IMR-90 (cell line): Measurements from ENCODE around the gene CDKN1C. TPM values are rescaled to one million over a fixed set of nuclear protein-coding genes. Genes with fewer than 3 reads are reported as not detected.

Experiments
- ATAC-seq: fragments of 200-7000 bp; cut with Tn5 transposase; 2 replicates; pipeline ENCODE4 v1.9.1; 2020; ENCODE audit warnings: low read depth, mild to moderate bottlenecking, moderate library complexity
- BruUV-seq: library from RNA; stranded (reverse); fragments of 400-500 nt; replicated peaks from 2 replicates; lab custom pipeline; 2021; lab: Mats Ljungman, UMichigan
- CTCF ChIA-PET: fragments of 300-600 bp; formaldehyde crosslinking; extraction: SDS; loops from one replicate; lab custom pipeline; 2021; ENCODE audit warnings: antibody characterized with exemption; lab: Yijun Ruan, JAX
- POLR2A ChIA-PET: fragments of 300-600 bp; sonication (Branson Sonifier 250); formaldehyde crosslinking; loops from one replicate; lab custom pipeline; 2022; ENCODE audit warnings: antibody characterized with exemption; ENCODE audit not compliant: unreplicated experiment; lab: Charles Lee
- DNase-seq: peaks from one replicate; pipeline ENCODE4 v3.0.0; 2013
- H2AFZ ChIP-seq: replicated peaks from 2 replicates; pipeline ENCODE3; 2013; ENCODE audit warnings: low read length, mild to moderate bottlenecking; ENCODE audit not compliant: poor library complexity
- H2AK5ac ChIP-seq: 2 replicates; pipeline ENCODE4 v1.6.1; 2013; ENCODE audit warnings: low read depth, low read length, inconsistent platforms
- H2AK9ac ChIP-seq: replicated peaks from 2 replicates; pipeline ENCODE3; 2013; ENCODE audit warnings: mild to moderate bottlenecking, low read depth, low read length, moderate library complexity; ENCODE audit not compliant: poor library complexity
- H2BK120ac ChIP-seq: 2 replicates; pipeline ENCODE4 v1.6.1; 2013; ENCODE audit warnings: low read depth, low read length, inconsistent platforms
- H2BK15ac ChIP-seq: 3 replicates; pipeline ENCODE4 v1.6.1; 2013; ENCODE audit warnings: low read depth, low read length, inconsistent platforms
- H2BK20ac ChIP-seq: 2 replicates; pipeline ENCODE4 v1.6.1; 2013; ENCODE audit warnings: low read depth, mild to moderate bottlenecking, inconsistent platforms, low read length, moderate library complexity
- H2BK5ac ChIP-seq: 2 replicates; pipeline ENCODE4 v1.6.1; 2013; ENCODE audit warnings: mild to moderate bottlenecking, low read depth, low read length, inconsistent platforms; ENCODE audit not compliant: poor library complexity, severe bottlenecking
- H3K14ac ChIP-seq: replicated peaks from 2 replicates; pipeline ENCODE4 v1.6.1; 2013; ENCODE audit warnings: low read depth, low read length, inconsistent platforms
- H3K18ac ChIP-seq: 2 replicates; pipeline ENCODE4 v1.6.1; 2013; ENCODE audit warnings: low read depth, low read length, control low read depth
- H3K23ac ChIP-seq: 2 replicates; pipeline ENCODE4 v1.6.1; 2013; ENCODE audit warnings: low read depth, low read length, inconsistent platforms
- H3K27ac ChIP-seq: 2 replicates; pipeline ENCODE4 v1.5.1; 2013; ENCODE audit warnings: mild to moderate bottlenecking, control low read depth, low read length; ENCODE audit not compliant: insufficient read depth
- H3K27me3 ChIP-seq: 2 replicates; pipeline ENCODE4 v1.6.1; 2013; ENCODE audit warnings: low read length; ENCODE audit not compliant: control insufficient read depth, insufficient read depth
- H3K36me3 ChIP-seq: 2 replicates; pipeline ENCODE4 v1.6.1; 2013; ENCODE audit warnings: low read length, mixed read lengths; ENCODE audit not compliant: control insufficient read depth, insufficient read depth
- H3K4ac ChIP-seq: 2 replicates; pipeline ENCODE4 v1.6.1; 2013; ENCODE audit warnings: low read depth, low read length, inconsistent platforms
- H3K4me1 ChIP-seq: 2 replicates; pipeline ENCODE4 v1.6.1; 2013; ENCODE audit warnings: low read length, mixed read lengths; ENCODE audit not compliant: control insufficient read depth, insufficient read depth
- H3K4me2 ChIP-seq: 2 replicates; pipeline ENCODE4 v1.6.1; 2013; ENCODE audit warnings: low read depth, mild to moderate bottlenecking, control low read depth, low read length, moderate library complexity
- H3K4me3 ChIP-seq: 2 replicates; pipeline ENCODE4 v1.5.1; 2013; ENCODE audit warnings: low read depth, mild to moderate bottlenecking, control low read depth, low read length, moderate library complexity; ENCODE audit not compliant: insufficient read depth
- H3K56ac ChIP-seq: 2 replicates; pipeline ENCODE4 v1.6.1; 2013; ENCODE audit warnings: low read length, inconsistent platforms; ENCODE audit not compliant: insufficient read depth; ENCODE audit errors: extremely low read depth
- H3K79me1 ChIP-seq, 2 experiments: 2 replicates each; pipeline ENCODE4 v1.6.1; 2013; ENCODE audit warnings: low read length in 2 of 2, inconsistent platforms in 1 of 2, low read depth in 1 of 2
- H3K9ac ChIP-seq: 2 replicates; pipeline ENCODE4 v1.6.1; 2013; ENCODE audit warnings: low read depth, low read length, control low read depth
- H3K9me1 ChIP-seq: 2 replicates; pipeline ENCODE4 v1.6.1; 2013; ENCODE audit warnings: low read length, inconsistent platforms; ENCODE audit not compliant: insufficient read depth
- H3K9me3 ChIP-seq: 2 replicates; pipeline ENCODE4 v1.6.1; 2013; ENCODE audit warnings: low read length; ENCODE audit not compliant: control insufficient read depth, insufficient read depth
- H4K20me1 ChIP-seq: 2 replicates; pipeline ENCODE4 v1.6.1; 2013; ENCODE audit warnings: low read length, inconsistent platforms; ENCODE audit not compliant: insufficient read depth
- H4K5ac ChIP-seq: 2 replicates; pipeline ENCODE4 v1.6.1; 2013; ENCODE audit warnings: mild to moderate bottlenecking, low read depth, low read length, control low read depth
- H4K8ac ChIP-seq, 2 experiments: 2 replicates each; pipeline ENCODE4 v1.6.1; 2013; ENCODE audit warnings: low read depth in 2 of 2, low read length in 2 of 2, control low read depth in 1 of 2, inconsistent platforms in 1 of 2
- H4K91ac ChIP-seq: 2 replicates; pipeline ENCODE4 v1.6.1; 2013; ENCODE audit warnings: low read depth, low read length, inconsistent platforms; ENCODE audit not compliant: insufficient read depth
- BHLHE40 ChIP-seq: fragments of 150-350 bp; IDR thresholded peaks from 2 replicates; pipeline ENCODE4 v1.6.1; 2016; ENCODE audit warnings: mild to moderate bottlenecking, low read depth, low read length
- CEBPB ChIP-seq: IDR thresholded peaks from 2 replicates; pipeline ENCODE4 v1.6.1; 2012; ENCODE audit warnings: low read depth, low read length, improper control_type of control experiment
- CHD1 ChIP-seq: IDR thresholded peaks from 2 replicates; pipeline ENCODE4 v1.6.1; 2012; ENCODE audit warnings: low read depth, low read length, improper control_type of control experiment
- ELK1 ChIP-seq: fragments of 150-350 bp; IDR thresholded peaks from 2 replicates; pipeline ENCODE4 v1.6.1; 2016; ENCODE audit warnings: low read depth, mild to moderate bottlenecking, low read length, moderate library complexity, borderline replicate concordance
- FOS ChIP-seq: fragments of 150-350 bp; IDR thresholded peaks from 2 replicates; pipeline ENCODE4 v1.6.1; 2016; ENCODE audit warnings: low read depth, low read length
- MAZ ChIP-seq: IDR thresholded peaks from 2 replicates; pipeline ENCODE4 v1.6.1; 2012; ENCODE audit warnings: low read depth, mild to moderate bottlenecking, low read length, improper control_type of control experiment, moderate library complexity, borderline replicate concordance
- MXI1 ChIP-seq: IDR thresholded peaks from 2 replicates; pipeline ENCODE4 v1.6.1; 2012; ENCODE audit warnings: low read depth, mild to moderate bottlenecking, low read length, moderate library complexity, borderline replicate concordance
- NFE2L2 ChIP-seq: fragments of 150-350 bp; IDR thresholded peaks from 2 replicates; pipeline ENCODE4 v1.6.1; 2016; ENCODE audit warnings: low read depth, mild to moderate bottlenecking, low read length
- POLR2A ChIP-seq: IDR thresholded peaks from 2 replicates; pipeline ENCODE4 v1.6.1; 2012; ENCODE audit warnings: mild to moderate bottlenecking, low read depth, low read length
- RAD21 ChIP-seq: IDR thresholded peaks from 2 replicates; pipeline ENCODE4 v1.6.1; 2012; ENCODE audit warnings: low read length, improper control_type of control experiment
- RFX5 ChIP-seq: IDR thresholded peaks from 2 replicates; pipeline ENCODE4 v1.8.0; 2012; ENCODE audit warnings: low read depth, mild to moderate bottlenecking, low read length, moderate library complexity
- WGBS, 2 experiments: methylation state at CpG; one replicate each; pipeline versions ENCODE4 v1.1.5 to v1.1.7; 2013; ENCODE audit warnings: missing lambda C conversion rate in 2 of 2; ENCODE audit not compliant: insufficient read length in 1 of 2; ENCODE audit errors: extremely low coverage in 2 of 2; 5-methylcytosine and 5-hydroxymethylcytosine counted together
- dilution Hi-C: fragments of 300-500 bp; cut with HindIII; formaldehyde crosslinking; loops from one replicate; pipeline ENCODE4 v1.14.3; 2018; ENCODE audit warnings: low sequenced_read_pairs; ENCODE audit not compliant: unreplicated experiment
- in situ Hi-C: fragments of 300-500 bp; cut with MboI; formaldehyde crosslinking; loops from 3 replicates; pipeline ENCODE4 v1.14.3; 2019; ENCODE audit warnings: low sequenced_read_pairs, inconsistent platforms, mixed read lengths
- intact Hi-C: fragments of 100-400 bp; cut with micrococcal nuclease; formaldehyde crosslinking; loops from 2 replicates; pipeline ENCODE4 v1.10.0; 2022
- polyA plus RNA-seq, 3 experiments: library from polyadenylated mRNA; depleted of rRNA; stranded (reverse); fragments of >200 nt; gene quantifications; 2 replicates each; pipeline ENCODE4 v1.2.3, GENCODE V29; 2012; ENCODE audit warnings: low replicate concordance in 1 of 3
- total RNA-seq: library from RNA; depleted of rRNA; stranded (reverse); fragments of >200 nt; gene quantifications from 2 replicates; pipeline ENCODE4 v1.2.3, GENCODE V29; 2012

The CDKN1C gene
- total and polyA plus RNA-seq, 2 of the 4 experiments (the other 2 are of a cell fraction): 1.6 to 3.0 TPM

DNA sequence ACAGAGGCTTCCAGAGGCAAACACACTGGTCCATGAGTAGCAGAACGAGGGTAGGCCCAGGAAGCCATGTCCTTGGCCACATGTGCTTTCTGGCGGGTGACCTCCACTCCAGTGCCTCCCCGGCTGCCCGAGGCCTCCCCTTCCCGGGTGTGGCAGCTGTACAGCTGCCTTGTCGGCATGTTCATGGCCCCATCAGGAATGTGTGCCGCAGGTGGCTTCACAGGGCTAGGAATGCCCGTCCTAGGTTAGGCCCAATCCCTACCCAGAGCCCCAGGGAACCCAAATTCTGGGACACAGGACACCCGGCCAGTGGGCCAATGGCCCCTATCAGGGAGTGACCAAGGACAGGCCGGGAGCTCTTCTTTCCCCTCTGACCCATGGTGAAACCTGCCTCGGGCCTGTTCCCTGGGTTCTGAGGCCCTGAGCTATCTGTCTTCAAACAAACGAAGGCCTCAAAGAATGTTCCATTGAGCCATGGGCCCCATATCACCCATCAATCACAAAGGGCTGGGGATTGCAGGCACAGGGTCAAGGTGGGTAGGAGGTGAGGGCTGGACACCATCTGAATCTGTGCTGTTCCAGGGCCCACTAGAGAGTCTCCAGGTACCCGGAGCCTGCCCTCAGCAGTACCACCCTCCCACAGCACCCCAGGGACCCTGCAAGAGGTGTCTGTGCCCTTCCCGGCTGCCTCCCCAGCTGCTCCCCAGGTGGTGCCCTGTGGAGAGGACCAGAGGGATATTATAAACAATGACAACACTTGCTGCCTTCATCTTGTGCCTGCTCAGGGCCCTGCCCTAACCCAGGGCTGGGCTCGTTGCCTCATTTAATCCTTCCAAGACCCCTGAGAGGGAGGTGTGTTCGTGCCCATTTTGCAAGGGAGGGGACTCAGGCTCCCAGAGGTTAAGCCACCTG, 4.0 kb upstream of the CDKN1C start:
- peak overlapping the region; percentile 6; the same call in 1 of the 3 replicates for H2BK15ac ChIP-seq
- in situ Hi-C loops (loop anchor here (5.0 to 25.0 kb wide), 3 partner anchors 357 to 702 kb away; no protein-coding TSS in a partner anchor), intact Hi-C loops (loop anchor here (5.0 to 10.0 kb wide), 3 partner anchors 103 to 695 kb away; partner anchors contain the start of gene NAP1L4), dilution Hi-C loops (no loop called here)
- TF ChIP-seq RFX5 (no peak), CHD1 (no peak), FOS (no peak), MAZ (no peak), RAD21 (no peak), ELK1 (no peak), CEBPB (no peak), BHLHE40 (no peak), POLR2A (no peak), NFE2L2 (no peak), MXI1 (no peak)
- H3K9me3 ChIP-seq: no peaks in the 10 kb centered on the region
- H3K79me1 ChIP-seq: no peaks in the 10 kb centered on the region; a peak in 1 of 4 replicates
- no peak overlapping the region; a peak in 1 of 4 replicates for H4K8ac ChIP-seq
- H4K5ac ChIP-seq: no peak overlapping the region
- H3K27me3 ChIP-seq: no peaks in the 10 kb centered on the region
- H3K9ac ChIP-seq: no peak overlapping the region
- H3K4me2 ChIP-seq: no peak overlapping the region
- H2AFZ ChIP-seq: peak overlapping the region; percentile 13
- WGBS, 2 experiments: 90% methylated on average over 8 of the region's 16 CpGs; no CpG with 5 or more reads in 1 of the 2 experiments
- ChIA-PET CTCF (interaction anchor here (0.6 to 11.0 kb wide), 2 partner anchors 78 to 357 kb away, joined by 3 to 116 read pairs; no protein-coding TSS in a partner anchor), POLR2A (interaction anchor here (0.5 kb wide), 1 partner anchor 334 kb away, joined by 5 read pairs; no protein-coding TSS in a partner anchor)
- peak overlapping the region; percentile 47; the same call in 1 of the 2 replicates for H2AK5ac ChIP-seq
- H3K23ac ChIP-seq: no peak overlapping the region
- peak overlapping the region; percentile 37 for H4K91ac ChIP-seq
- no peak overlapping the region for H3K27ac ChIP-seq
- peaks cover 31% of the 10 kb centered on the region for H3K4me1 ChIP-seq
- H3K4me3 ChIP-seq: no peak overlapping the region
- H3K36me3 ChIP-seq: no peaks in the 10 kb centered on the region
- H3K4ac ChIP-seq: peak overlapping the region; percentile 51; the same call in 1 of the 2 replicates
- BruUV-seq: no TSS peak
- H3K14ac ChIP-seq: 0 out of 2 replicates have a peak overlapping the region, but pooled peaks have one; percentile 40
- ATAC-seq: no peak
- no peak overlapping the region for H2BK20ac ChIP-seq
- peak overlapping the region; percentile 52 for H2BK120ac ChIP-seq
- H2BK5ac ChIP-seq: no peak overlapping the region
- no peak overlapping the region for H3K56ac ChIP-seq
- H2AK9ac ChIP-seq: peak overlapping the region; percentile 93
- peaks cover 6% of the 10 kb centered on the region for H4K20me1 ChIP-seq
- H3K18ac ChIP-seq: no peak overlapping the region
- H3K9me1 ChIP-seq: 0 out of 2 replicates have a peak, but pooled peaks cover 3% of the 10 kb centered on the region
- no peak for DNase-seq
